ENCODE results near the gene PAPPA2.

The PAPPA2 gene

DNA sequence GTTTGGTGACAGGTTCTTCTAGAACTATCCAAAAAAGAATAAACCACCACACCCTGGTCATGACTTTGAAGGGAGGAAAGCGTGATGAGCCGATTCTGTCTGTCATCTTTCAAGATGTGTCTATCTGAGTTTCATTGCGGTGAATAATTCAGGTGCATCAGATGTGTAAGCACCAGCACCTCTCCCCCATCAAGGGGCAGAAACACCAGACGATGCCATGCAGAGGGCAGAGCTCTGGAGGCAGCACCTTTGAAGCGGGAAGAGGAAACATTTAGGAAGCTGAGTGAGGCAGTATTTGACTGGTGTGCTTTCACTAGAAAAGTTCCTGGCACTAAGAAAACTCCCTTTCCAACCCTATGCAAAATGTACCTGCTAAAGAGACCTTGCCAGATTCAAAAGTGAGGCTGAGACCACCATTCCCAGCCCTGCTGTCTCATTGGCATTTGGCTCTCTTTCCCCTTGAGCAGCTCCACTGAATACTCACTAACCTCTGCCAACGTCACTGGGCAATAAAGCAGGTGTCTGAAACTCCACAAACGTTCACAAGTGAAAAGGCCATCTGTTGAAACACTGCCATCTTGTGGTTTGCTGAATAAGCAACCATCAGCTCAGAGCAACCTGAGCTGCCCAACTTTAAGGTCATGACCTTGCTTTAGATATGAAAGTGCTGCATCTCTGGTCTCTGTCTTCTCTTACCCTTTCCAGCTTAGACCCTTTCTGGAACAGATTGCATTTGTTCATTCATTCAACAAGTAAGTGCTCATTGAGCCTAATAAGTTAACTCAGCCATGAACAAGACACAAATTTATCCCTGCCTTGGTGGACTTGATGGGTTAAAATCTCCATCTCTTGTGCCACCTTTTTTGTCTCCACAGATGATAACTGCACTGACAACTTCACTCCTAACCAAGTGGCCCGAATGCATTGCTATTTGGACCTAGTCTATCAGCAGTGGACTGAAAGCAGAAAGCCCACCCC is 228.6 kb downstream of the PAPPA2 start:
- DNase-seq (ENCODE audit: low read depth): peak; percentile 52
- no peak overlapping the region for H3K4me3 ChIP-seq (ENCODE audit: low read depth, low read length)
- TF ChIP-seq, protein P1, sequence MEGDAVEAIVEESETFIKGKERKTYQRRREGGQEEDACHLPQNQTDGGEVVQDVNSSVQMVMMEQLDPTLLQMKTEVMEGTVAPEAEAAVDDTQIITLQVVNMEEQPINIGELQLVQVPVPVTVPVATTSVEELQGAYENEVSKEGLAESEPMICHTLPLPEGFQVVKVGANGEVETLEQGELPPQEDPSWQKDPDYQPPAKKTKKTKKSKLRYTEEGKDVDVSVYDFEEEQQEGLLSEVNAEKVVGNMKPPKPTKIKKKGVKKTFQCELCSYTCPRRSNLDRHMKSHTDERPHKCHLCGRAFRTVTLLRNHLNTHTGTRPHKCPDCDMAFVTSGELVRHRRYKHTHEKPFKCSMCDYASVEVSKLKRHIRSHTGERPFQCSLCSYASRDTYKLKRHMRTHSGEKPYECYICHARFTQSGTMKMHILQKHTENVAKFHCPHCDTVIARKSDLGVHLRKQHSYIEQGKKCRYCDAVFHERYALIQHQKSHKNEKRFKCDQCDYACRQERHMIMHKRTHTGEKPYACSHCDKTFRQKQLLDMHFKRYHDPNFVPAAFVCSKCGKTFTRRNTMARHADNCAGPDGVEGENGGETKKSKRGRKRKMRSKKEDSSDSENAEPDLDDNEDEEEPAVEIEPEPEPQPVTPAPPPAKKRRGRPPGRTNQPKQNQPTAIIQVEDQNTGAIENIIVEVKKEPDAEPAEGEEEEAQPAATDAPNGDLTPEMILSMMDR (conservative IDR thresholded peaks at IDR 0.05; ENCODE audit: low read depth, low read length): peak; percentile 68

DNA sequence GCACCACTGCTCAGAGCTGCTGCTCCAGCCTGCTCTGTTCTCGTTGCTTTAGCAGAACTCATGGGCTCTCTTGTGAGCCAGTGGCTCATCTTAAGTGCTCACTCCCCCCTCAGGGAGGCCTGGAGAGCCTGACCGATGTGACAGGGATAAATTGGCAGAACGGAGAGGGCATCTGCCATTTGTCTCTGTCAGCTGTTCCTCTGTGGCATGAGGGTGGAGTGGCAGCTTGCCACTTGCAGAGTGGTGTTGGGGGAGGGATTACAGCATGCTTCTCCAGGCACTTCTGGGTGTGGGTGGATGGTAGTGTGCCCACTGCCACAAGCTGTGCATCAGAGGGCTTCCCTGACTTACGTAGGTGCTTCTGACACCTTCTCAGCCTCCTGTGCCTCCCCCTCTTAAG is 229.5 kb downstream of the PAPPA2 start:
- TF ChIP-seq, protein P1 (conservative IDR thresholded peaks at IDR 0.05; ENCODE audit: low read depth, low read length): no peak
- DNase-seq (ENCODE audit: low read depth): no peak
- H3K4me3 ChIP-seq (ENCODE audit: low read depth, low read length): no peak overlapping the region

DNA sequence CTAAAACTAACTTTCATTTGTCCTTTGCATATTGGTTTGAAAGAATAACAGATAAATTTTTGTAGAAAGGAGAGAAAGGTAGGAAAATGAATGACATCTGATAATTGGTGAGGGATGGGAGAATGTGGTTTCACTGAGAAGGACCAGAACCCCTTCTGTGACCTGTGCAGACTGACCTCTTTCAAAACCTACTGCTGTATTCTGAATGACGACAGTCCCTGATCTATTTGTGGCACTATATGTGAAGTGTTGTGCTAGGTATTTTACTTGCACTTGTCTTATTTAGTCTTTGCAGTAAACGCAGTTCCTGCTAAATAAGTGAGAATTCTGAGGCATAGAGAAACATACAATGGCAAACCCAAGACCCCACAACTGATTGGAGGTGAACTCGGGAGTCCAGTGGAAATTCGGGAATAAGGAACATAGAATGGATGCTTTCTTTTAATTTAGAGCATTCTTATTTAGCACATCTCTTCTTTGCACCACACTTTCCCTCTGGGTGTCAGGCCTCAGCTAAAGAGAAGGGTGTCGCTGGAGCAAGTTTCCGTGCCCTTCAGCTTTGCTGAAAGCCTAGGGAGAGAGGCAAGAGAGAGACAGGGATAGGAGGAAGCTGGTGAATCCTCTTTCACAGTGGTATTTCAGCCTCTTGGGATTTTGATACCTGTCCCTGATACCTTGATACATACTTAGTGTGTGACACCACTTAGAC is 230.2 kb downstream of the PAPPA2 start:
- TF ChIP-seq, protein P1 (conservative IDR thresholded peaks at IDR 0.05; ENCODE audit: low read depth, low read length): no peak
- DNase-seq (ENCODE audit: low read depth): no peak
- no peak overlapping the region for H3K4me3 ChIP-seq (ENCODE audit: low read depth, low read length)

DNA sequence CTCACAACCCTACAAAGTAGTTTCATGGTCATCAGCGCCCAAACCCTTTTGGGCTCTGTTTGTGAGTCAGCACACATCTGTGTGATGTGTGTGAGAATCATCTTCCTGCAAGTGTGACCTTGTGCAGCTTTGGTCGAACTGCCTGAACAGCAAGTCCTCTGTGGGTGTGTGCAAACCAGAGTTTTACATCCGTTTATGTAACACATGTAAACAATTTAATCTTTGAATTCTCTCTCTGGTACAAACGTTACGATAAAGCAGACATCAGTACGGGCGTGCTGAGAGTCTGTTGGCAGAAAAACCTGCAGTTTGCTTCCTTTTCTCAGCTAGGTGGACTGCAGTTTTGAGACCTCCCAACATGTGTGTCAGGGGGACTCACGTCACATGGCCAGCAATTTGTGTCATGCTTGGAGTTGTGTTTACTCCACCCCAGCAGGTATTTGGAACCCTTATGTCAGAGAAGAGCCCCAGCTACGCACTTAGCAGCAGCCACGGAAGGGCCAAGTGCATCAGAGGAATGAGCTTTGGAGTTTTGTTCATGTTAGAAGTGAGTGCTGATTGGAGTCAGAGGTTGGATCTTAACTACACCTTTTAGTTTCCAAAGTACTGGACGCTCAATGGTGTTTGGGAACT is 230.8 kb downstream of the PAPPA2 start:
- H3K4me3 ChIP-seq (ENCODE audit: low read depth, low read length): no peak overlapping the region
- TF ChIP-seq, protein P1 (conservative IDR thresholded peaks at IDR 0.05; ENCODE audit: low read depth, low read length): no peak
- peak; percentile 5 for DNase-seq (ENCODE audit: low read depth)

DNA sequence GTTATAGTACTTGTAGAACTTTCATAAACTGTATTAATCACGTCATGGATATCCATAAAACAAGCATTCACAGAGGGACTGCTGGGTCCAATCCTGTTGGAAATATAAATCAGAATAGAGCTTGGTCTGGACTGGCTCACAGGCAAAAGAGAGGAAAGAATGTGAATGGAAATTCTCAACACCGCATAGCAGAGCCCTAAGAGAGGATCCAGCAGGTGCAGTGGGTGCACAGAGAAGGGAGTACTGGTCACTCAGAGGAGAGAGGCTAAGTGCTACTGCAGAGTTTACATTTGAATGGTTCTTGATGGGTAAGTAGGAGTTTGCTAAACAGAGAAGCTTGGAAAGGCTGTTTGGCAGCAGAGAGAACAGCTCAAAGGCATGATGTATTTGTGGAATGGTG is 231.7 kb downstream of the PAPPA2 start:
- no peak for DNase-seq (ENCODE audit: low read depth)
- TF ChIP-seq, protein P1 (conservative IDR thresholded peaks at IDR 0.05; ENCODE audit: low read depth, low read length): no peak
- H3K4me3 ChIP-seq (ENCODE audit: low read depth, low read length): no peak overlapping the region

DNA sequence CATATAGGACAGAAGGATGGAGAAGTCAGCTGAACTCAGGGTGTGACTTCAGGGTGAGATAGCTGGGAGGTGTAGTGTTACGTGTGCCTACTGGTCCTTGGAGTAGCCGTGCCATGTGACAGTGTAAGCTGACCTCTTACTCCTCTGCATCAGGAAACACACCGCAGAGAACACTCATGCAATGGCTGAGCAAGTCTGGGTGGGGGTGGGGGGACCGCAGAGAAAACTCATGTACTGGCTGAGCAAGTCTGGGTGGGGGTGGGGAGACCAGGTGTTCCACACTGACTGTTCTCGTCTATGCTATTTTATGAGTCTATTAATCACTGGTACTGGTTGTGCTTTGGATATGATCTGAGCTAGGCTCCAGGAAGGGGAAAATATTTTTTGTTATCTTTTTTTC is 233.1 kb downstream of the PAPPA2 start:
- peak; percentile 5 for DNase-seq (ENCODE audit: low read depth)

More for the DNA sequence above, 233.1 kb downstream of the PAPPA2 start:
- no peak overlapping the region for H3K4me3 ChIP-seq (ENCODE audit: low read depth, low read length)
- TF ChIP-seq, protein P1 (conservative IDR thresholded peaks at IDR 0.05; ENCODE audit: low read depth, low read length): no peak
